GM23338 (cell line): ENCODE data around the gene INSL6. TPM values are rescaled to one million over a fixed set of nuclear protein-coding genes. Genes with fewer than 3 reads are reported as not detected.

Experiments
- ATAC-seq: fragments of 200-7000 bp; cut with Tn5 transposase; 3 replicates; pipeline ENCODE4 v1.9.1; 2020
- DNase-seq: peaks from one replicate; pipeline ENCODE4 v3.0.0-alpha.2; 2015; ENCODE audit warnings: low spot score
- H2AFZ ChIP-seq: fragments of 200-600 bp; sonication (generic); 2 replicates; pipeline ENCODE4 v1.8.0; 2016; ENCODE audit warnings: antibody characterized with exemption, mild to moderate bottlenecking, moderate library complexity
- H3F3A ChIP-seq: fragments of 200-600 bp; sonication (generic); replicated peaks from 2 replicates; pipeline ENCODE4 v1.8.0; 2017; ENCODE audit warnings: antibody characterized with exemption, mixed run types, low read depth
- H3K27ac ChIP-seq: fragments of 200-600 bp; sonication (generic); 2 replicates; pipeline ENCODE4 v1.6.1; 2016; ENCODE audit warnings: low read depth
- H3K27me3 ChIP-seq: fragments of 200-600 bp; sonication (generic); 2 replicates; pipeline ENCODE4 v1.8.0; 2016; ENCODE audit warnings: mild to moderate bottlenecking, mixed run types, moderate library complexity; ENCODE audit not compliant: insufficient read depth
- H3K36me3 ChIP-seq: fragments of 200-600 bp; sonication (generic); 2 replicates; pipeline ENCODE4 v1.8.0; 2016; ENCODE audit warnings: mild to moderate bottlenecking; ENCODE audit not compliant: insufficient read depth
- H3K4me1 ChIP-seq: fragments of 200-600 bp; sonication (generic); 2 replicates; pipeline ENCODE4 v1.8.0; 2016; ENCODE audit warnings: mild to moderate bottlenecking, moderate library complexity; ENCODE audit not compliant: insufficient read depth
- H3K4me2 ChIP-seq: fragments of 200-600 bp; sonication (generic); 2 replicates; pipeline ENCODE4 v1.7.1; 2017; ENCODE audit warnings: mixed run types
- H3K4me3 ChIP-seq: fragments of 200-600 bp; sonication (generic); 2 replicates; pipeline ENCODE4 v1.6.1; 2016; ENCODE audit warnings: mixed run types
- H3K79me2 ChIP-seq: fragments of 200-600 bp; sonication (generic); replicated peaks from 2 replicates; pipeline ENCODE4 v1.8.0; 2017; ENCODE audit warnings: mild to moderate bottlenecking; ENCODE audit not compliant: insufficient read depth
- H3K9me2 ChIP-seq: fragments of 200-600 bp; sonication (generic); 2 replicates; pipeline ENCODE4 v1.8.0; 2017; ENCODE audit not compliant: insufficient read depth
- H4K20me1 ChIP-seq: fragments of 200-600 bp; sonication (generic); replicated peaks from 2 replicates; pipeline ENCODE4 v1.8.0; 2017; ENCODE audit warnings: mild to moderate bottlenecking; ENCODE audit not compliant: insufficient read depth
- H3K27ac Mint-ChIP-seq: 2 replicates; pipeline ENCODE4 v1.8.0; 2020; ENCODE audit warnings: inconsistent platforms, mild to moderate bottlenecking, moderate library complexity, mixed read lengths
- H3K27me3 Mint-ChIP-seq: 3 replicates; pipeline ENCODE4 v1.8.0; 2022; ENCODE audit warnings: low read depth, mild to moderate bottlenecking, moderate library complexity, mixed read lengths, inconsistent platforms; ENCODE audit not compliant: insufficient read depth, poor library complexity
- H3K36me3 Mint-ChIP-seq: 3 replicates; pipeline ENCODE4 v1.8.0; 2021; ENCODE audit warnings: low read depth, mild to moderate bottlenecking, inconsistent platforms, moderate library complexity, mixed read lengths
- H3K4me1 Mint-ChIP-seq: 3 replicates; pipeline ENCODE4 v1.8.0; 2020; ENCODE audit warnings: mild to moderate bottlenecking, inconsistent platforms, mixed read lengths
- H3K4me3 Mint-ChIP-seq: 3 replicates; pipeline ENCODE4 v1.8.0; 2021; ENCODE audit warnings: moderate library complexity, mild to moderate bottlenecking, inconsistent platforms, mixed read lengths
- H3K9me3 Mint-ChIP-seq: 3 replicates; pipeline ENCODE4 v1.8.0; 2020; ENCODE audit warnings: moderate library complexity, mild to moderate bottlenecking, inconsistent platforms, mixed read lengths
- CREB1 ChIP-seq: fragments of 250-450 bp; sonication (Bioruptor Pico); IDR thresholded peaks from 2 replicates; pipeline ENCODE4 v1.5.0; 2020; ENCODE audit warnings: low read depth, mild to moderate bottlenecking, moderate library complexity
- EZH2 ChIP-seq: fragments of 200-600 bp; sonication (generic); IDR thresholded peaks from one replicate; pipeline ENCODE4 v1.8.0; 2017; ENCODE audit warnings: antibody characterized with exemption, mild to moderate bottlenecking, low read depth; ENCODE audit not compliant: unreplicated experiment
- EZH2phosphoT487 ChIP-seq: fragments of 200-600 bp; sonication (generic); IDR thresholded peaks from one replicate; pipeline ENCODE4 v1.8.1; 2018; ENCODE audit warnings: antibody characterized with exemption; ENCODE audit not compliant: unreplicated experiment
- JUNB ChIP-seq: IDR thresholded peaks from one replicate; pipeline ENCODE4 v1.6.1; 2016; ENCODE audit warnings: antibody characterized with exemption; ENCODE audit not compliant: unreplicated experiment
- NANOG ChIP-seq: IDR thresholded peaks from 2 replicates; pipeline ENCODE4 v1.6.1; 2016; ENCODE audit warnings: antibody characterized with exemption, borderline replicate concordance
- POLR2AphosphoS5 ChIP-seq: IDR thresholded peaks from 2 replicates; pipeline ENCODE4 v1.6.1; 2016; ENCODE audit warnings: antibody characterized with exemption, low read depth
- STAT1 ChIP-seq: IDR thresholded peaks from one replicate; pipeline ENCODE4 v1.6.1; 2016; ENCODE audit warnings: antibody characterized with exemption; ENCODE audit not compliant: unreplicated experiment
- ZNF114 ChIP-seq: fragments of 250-450 bp; sonication (Bioruptor Pico); IDR thresholded peaks from 2 replicates; pipeline ENCODE4 v1.5.0; 2020; ENCODE audit warnings: mild to moderate bottlenecking, moderate library complexity
- ZNF331 ChIP-seq: fragments of 250-450 bp; sonication (Bioruptor Pico); IDR thresholded peaks from 2 replicates; pipeline ENCODE4 v1.5.0; 2020; ENCODE audit warnings: low read depth, mild to moderate bottlenecking, moderate library complexity
- long read RNA-seq: library from polyadenylated mRNA; unstranded; transcript quantifications from one replicate; pipeline ENCODE4 v2.0.0, GENCODE V29; 2020; ENCODE audit not compliant: unreplicated experiment
- polyA plus RNA-seq: library from polyadenylated mRNA; unstranded; fragments of >200 nt; fragmentation: Nextera tagmentation; extraction: Ambion mirVana; gene quantifications from 2 replicates; pipeline ENCODE4 v1.2.1, GENCODE V29; 2016
- total RNA-seq: library from RNA; depleted of rRNA; stranded (reverse); fragments of >200 nt; shearing (Covaris generic); gene quantifications from 2 replicates; pipeline ENCODE4 v1.2.3, GENCODE V29; 2014; rRNA removed
- TF ChIP-seq, protein P1 (sequence below), 2 experiments: fragments of 200-600 bp in 1 of 2; sonication (generic) in 1 of 2; conservative IDR thresholded peaks; 2 replicates each; pipeline versions ENCODE4 v1.5.1 to v1.6.1; 2016 to 2017; ENCODE audit warnings: antibody characterized with exemption in 2 of 2, low read depth in 2 of 2, mild to moderate bottlenecking in 2 of 2, moderate library complexity in 1 of 2
- TF ChIP-seq, protein P2 (sequence below): IDR thresholded peaks from 2 replicates; pipeline ENCODE4 v1.6.1; 2016; ENCODE audit warnings: antibody characterized with exemption
- TF ChIP-seq, protein P3 (sequence below): IDR thresholded peaks from one replicate; pipeline ENCODE4 v1.6.1; 2018; ENCODE audit warnings: antibody characterized with exemption; ENCODE audit not compliant: unreplicated experiment
- TF ChIP-seq, protein P4 (sequence below): fragments of 250-450 bp; sonication (Bioruptor Pico); IDR thresholded peaks from 2 replicates; pipeline ENCODE4 v1.5.0; 2020; ENCODE audit warnings: mild to moderate bottlenecking, moderate library complexity

The INSL6 gene, protein sequence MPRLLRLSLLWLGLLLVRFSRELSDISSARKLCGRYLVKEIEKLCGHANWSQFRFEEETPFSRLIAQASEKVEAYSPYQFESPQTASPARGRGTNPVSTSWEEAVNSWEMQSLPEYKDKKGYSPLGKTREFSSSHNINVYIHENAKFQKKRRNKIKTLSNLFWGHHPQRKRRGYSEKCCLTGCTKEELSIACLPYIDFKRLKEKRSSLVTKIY
- total RNA-seq (not detected in 2 replicates), polyA plus RNA-seq (0.19 TPM in 1 of 2 replicates, not detected in the other)
- long read RNA-seq: 0 reads

DNA sequence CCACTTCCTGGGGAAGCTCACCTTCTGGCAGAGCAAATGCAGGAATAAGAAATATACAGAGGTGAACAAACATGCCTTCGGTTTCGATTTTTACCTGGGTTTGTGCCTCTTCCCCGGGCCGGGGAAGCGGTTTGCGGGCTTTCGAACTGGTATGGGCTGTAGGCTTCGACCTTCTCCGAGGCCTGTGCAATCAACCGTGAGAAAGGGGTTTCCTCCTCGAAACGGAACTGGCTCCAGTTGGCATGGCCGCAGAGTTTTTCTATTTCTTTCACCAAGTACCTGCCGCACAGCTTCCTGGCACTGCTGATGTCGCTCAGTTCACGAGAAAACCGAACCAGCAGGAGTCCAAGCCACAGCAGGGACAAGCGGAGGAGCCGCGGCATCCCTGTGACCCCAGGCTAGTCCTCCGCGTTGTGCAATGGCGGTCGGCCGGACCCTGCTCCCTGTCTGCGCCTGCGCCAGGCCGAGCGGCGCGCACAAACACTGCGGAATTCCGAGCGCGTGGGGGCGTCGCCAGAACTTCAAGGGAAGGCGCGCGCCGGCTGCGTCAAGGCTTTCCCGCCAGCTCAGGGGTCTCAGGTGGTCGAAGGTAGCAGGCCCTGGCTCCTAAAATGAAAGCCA is at the start of gene INSL6:
Gene INSL6, minus strand, starts transcription at position 420 of the 621 bp plus-strand sequence. Its CDS starts 37 bp downstream, at position 383.
- Histone ChIP-seq H3K36me3 (no peaks in the 10 kb centered on the region), H2AFZ (peak within 1 kb of the TSS; percentile 73)
- peaks cover 5% of the 10 kb centered on the region; the same call in 2 of the 3 replicates for H3K4me1 Mint-ChIP-seq

More for the DNA sequence above, at the start of gene INSL6:
- H3K4me3 ChIP-seq: no peak within 1 kb of the TSS
- DNase-seq: peak; percentile 28
- H3K4me2 ChIP-seq: no peak within 1 kb of the TSS
- no peaks in the 10 kb centered on the region for H3F3A ChIP-seq
- Mint-ChIP-seq H3K27ac (no peak within 1 kb of the TSS), H3K36me3 (no peaks in the 10 kb centered on the region), H3K27me3 (peaks cover 3% of the 10 kb centered on the region), H3K4me3 (no peak within 1 kb of the TSS), H3K9me3 (peaks cover 6% of the 10 kb centered on the region)
- TF ChIP-seq POLR2AphosphoS5 (no peak), STAT1 (no peak), ZNF331 (no peak), ZNF114 (CRISPR knock-in tag) (no peak), JUNB (no peak), CREB1 (no peak), NANOG (no peak), EZH2 (no peak), EZH2phosphoT487 (no peak)
- TF ChIP-seq, protein P1, sequence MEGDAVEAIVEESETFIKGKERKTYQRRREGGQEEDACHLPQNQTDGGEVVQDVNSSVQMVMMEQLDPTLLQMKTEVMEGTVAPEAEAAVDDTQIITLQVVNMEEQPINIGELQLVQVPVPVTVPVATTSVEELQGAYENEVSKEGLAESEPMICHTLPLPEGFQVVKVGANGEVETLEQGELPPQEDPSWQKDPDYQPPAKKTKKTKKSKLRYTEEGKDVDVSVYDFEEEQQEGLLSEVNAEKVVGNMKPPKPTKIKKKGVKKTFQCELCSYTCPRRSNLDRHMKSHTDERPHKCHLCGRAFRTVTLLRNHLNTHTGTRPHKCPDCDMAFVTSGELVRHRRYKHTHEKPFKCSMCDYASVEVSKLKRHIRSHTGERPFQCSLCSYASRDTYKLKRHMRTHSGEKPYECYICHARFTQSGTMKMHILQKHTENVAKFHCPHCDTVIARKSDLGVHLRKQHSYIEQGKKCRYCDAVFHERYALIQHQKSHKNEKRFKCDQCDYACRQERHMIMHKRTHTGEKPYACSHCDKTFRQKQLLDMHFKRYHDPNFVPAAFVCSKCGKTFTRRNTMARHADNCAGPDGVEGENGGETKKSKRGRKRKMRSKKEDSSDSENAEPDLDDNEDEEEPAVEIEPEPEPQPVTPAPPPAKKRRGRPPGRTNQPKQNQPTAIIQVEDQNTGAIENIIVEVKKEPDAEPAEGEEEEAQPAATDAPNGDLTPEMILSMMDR (conservative IDR thresholded peaks at IDR 0.05; ENCODE audit: low read depth in 2 of 2): no peak
- TF ChIP-seq, protein P2, sequence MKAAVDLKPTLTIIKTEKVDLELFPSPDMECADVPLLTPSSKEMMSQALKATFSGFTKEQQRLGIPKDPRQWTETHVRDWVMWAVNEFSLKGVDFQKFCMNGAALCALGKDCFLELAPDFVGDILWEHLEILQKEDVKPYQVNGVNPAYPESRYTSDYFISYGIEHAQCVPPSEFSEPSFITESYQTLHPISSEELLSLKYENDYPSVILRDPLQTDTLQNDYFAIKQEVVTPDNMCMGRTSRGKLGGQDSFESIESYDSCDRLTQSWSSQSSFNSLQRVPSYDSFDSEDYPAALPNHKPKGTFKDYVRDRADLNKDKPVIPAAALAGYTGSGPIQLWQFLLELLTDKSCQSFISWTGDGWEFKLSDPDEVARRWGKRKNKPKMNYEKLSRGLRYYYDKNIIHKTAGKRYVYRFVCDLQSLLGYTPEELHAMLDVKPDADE: no peak
- TF ChIP-seq, protein P3, sequence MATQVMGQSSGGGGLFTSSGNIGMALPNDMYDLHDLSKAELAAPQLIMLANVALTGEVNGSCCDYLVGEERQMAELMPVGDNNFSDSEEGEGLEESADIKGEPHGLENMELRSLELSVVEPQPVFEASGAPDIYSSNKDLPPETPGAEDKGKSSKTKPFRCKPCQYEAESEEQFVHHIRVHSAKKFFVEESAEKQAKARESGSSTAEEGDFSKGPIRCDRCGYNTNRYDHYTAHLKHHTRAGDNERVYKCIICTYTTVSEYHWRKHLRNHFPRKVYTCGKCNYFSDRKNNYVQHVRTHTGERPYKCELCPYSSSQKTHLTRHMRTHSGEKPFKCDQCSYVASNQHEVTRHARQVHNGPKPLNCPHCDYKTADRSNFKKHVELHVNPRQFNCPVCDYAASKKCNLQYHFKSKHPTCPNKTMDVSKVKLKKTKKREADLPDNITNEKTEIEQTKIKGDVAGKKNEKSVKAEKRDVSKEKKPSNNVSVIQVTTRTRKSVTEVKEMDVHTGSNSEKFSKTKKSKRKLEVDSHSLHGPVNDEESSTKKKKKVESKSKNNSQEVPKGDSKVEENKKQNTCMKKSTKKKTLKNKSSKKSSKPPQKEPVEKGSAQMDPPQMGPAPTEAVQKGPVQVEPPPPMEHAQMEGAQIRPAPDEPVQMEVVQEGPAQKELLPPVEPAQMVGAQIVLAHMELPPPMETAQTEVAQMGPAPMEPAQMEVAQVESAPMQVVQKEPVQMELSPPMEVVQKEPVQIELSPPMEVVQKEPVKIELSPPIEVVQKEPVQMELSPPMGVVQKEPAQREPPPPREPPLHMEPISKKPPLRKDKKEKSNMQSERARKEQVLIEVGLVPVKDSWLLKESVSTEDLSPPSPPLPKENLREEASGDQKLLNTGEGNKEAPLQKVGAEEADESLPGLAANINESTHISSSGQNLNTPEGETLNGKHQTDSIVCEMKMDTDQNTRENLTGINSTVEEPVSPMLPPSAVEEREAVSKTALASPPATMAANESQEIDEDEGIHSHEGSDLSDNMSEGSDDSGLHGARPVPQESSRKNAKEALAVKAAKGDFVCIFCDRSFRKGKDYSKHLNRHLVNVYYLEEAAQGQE: no peak
- TF ChIP-seq, protein P4, sequence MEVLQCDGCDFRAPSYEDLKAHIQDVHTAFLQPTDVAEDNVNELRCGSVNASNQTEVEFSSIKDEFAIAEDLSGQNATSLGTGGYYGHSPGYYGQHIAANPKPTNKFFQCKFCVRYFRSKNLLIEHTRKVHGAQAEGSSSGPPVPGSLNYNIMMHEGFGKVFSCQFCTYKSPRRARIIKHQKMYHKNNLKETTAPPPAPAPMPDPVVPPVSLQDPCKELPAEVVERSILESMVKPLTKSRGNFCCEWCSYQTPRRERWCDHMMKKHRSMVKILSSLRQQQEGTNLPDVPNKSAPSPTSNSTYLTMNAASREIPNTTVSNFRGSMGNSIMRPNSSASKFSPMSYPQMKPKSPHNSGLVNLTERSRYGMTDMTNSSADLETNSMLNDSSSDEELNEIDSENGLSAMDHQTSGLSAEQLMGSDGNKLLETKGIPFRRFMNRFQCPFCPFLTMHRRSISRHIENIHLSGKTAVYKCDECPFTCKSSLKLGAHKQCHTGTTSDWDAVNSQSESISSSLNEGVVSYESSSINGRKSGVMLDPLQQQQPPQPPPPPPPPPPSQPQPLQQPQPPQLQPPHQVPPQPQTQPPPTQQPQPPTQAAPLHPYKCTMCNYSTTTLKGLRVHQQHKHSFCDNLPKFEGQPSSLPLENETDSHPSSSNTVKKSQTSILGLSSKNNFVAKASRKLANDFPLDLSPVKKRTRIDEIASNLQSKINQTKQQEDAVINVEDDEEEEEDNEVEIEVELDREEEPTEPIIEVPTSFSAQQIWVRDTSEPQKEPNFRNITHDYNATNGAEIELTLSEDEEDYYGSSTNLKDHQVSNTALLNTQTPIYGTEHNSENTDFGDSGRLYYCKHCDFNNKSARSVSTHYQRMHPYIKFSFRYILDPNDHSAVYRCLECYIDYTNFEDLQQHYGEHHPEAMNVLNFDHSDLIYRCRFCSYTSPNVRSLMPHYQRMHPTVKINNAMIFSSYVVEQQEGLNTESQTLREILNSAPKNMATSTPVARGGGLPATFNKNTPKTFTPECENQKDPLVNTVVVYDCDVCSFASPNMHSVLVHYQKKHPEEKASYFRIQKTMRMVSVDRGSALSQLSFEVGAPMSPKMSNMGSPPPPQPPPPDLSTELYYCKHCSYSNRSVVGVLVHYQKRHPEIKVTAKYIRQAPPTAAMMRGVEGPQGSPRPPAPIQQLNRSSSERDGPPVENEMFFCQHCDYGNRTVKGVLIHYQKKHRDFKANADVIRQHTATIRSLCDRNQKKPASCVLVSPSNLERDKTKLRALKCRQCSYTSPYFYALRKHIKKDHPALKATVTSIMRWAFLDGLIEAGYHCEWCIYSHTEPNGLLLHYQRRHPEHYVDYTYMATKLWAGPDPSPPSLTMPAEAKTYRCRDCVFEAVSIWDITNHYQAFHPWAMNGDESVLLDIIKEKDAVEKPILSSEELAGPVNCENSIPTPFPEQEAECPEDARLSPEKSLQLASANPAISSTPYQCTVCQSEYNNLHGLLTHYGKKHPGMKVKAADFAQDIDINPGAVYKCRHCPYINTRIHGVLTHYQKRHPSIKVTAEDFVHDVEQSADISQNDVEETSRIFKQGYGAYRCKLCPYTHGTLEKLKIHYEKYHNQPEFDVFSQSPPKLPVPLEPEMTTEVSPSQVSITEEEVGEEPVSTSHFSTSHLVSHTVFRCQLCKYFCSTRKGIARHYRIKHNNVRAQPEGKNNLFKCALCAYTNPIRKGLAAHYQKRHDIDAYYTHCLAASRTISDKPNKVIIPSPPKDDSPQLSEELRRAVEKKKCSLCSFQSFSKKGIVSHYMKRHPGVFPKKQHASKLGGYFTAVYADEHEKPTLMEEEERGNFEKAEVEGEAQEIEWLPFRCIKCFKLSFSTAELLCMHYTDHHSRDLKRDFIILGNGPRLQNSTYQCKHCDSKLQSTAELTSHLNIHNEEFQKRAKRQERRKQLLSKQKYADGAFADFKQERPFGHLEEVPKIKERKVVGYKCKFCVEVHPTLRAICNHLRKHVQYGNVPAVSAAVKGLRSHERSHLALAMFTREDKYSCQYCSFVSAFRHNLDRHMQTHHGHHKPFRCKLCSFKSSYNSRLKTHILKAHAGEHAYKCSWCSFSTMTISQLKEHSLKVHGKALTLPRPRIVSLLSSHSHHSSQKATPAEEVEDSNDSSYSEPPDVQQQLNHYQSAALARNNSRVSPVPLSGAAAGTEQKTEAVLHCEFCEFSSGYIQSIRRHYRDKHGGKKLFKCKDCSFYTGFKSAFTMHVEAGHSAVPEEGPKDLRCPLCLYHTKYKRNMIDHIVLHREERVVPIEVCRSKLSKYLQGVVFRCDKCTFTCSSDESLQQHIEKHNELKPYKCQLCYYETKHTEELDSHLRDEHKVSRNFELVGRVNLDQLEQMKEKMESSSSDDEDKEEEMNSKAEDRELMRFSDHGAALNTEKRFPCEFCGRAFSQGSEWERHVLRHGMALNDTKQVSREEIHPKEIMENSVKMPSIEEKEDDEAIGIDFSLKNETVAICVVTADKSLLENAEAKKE: no peak
- no peaks in the 10 kb centered on the region for H4K20me1 ChIP-seq
- no peak within 1 kb of the TSS for H3K27ac ChIP-seq
- ATAC-seq: peak; percentile 67
- no peaks in the 10 kb centered on the region for H3K27me3 ChIP-seq
- H3K79me2 ChIP-seq: no peaks in the 10 kb centered on the region
- no peaks in the 10 kb centered on the region for H3K9me2 ChIP-seq
- H3K4me1 ChIP-seq: no peaks in the 10 kb centered on the region
